ENCODE data around the gene KIAA0319L.
A peak's percentile ranks its signal among the peaks of the same experiment; 100 is the strongest.

The KIAA0319L gene

DNA sequence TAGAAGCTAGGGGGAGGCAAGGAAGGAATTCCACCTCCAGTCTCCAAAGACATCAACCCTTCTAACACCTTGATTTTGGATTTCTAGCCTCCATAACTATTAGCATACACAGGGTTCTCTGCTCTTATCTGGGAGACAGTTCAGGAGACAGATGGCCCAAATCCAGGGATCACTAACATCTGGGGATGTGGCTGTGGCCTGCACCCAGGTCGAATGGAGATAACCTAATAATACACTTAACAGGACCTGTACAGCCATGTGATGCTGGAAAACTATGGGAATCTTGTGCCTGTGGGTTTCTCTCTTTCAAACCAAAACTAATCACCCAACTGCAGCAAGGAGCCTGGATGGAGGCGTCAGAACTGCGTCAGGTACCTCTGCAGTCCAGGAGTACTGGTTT lies 47.6 kb downstream of the KIAA0319L start:
- no peak for DNase-seq (ENCODE audit: low read depth)
- TF ChIP-seq, protein P1, sequence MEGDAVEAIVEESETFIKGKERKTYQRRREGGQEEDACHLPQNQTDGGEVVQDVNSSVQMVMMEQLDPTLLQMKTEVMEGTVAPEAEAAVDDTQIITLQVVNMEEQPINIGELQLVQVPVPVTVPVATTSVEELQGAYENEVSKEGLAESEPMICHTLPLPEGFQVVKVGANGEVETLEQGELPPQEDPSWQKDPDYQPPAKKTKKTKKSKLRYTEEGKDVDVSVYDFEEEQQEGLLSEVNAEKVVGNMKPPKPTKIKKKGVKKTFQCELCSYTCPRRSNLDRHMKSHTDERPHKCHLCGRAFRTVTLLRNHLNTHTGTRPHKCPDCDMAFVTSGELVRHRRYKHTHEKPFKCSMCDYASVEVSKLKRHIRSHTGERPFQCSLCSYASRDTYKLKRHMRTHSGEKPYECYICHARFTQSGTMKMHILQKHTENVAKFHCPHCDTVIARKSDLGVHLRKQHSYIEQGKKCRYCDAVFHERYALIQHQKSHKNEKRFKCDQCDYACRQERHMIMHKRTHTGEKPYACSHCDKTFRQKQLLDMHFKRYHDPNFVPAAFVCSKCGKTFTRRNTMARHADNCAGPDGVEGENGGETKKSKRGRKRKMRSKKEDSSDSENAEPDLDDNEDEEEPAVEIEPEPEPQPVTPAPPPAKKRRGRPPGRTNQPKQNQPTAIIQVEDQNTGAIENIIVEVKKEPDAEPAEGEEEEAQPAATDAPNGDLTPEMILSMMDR (IDR thresholded peaks at IDR 0.05; ENCODE audit: low read depth, low read length, missing control alignments), result no peak
- H3K4me3 ChIP-seq (ENCODE audit: low read depth, low read length), result no peak overlapping the region
- in situ Hi-C loops (cut with HindIII; ENCODE audit: low sequenced_read_pairs), result no loop called here

DNA sequence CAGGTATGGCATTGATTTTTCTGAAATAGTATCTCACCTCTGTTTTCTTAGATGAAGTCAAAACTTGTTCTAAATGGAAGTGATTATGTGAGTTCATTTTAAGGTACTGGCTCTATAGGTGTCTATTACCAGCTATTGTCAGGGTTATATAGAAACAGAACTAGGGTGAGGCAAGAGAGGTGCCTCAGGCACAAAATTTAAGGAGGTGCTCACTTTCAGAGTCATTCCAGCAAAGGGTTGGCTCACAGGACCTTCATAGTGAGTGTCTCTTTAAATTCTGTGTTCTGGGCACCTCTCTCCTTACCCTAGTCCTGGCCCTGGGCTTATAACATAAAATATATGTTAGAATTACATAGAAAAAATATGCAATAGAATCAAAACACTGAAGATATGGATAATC lies 49.3 kb downstream of the KIAA0319L start:
- H3K4me3 ChIP-seq (ENCODE audit: low read depth, low read length), result no peak overlapping the region
- TF ChIP-seq, protein P1 (IDR thresholded peaks at IDR 0.05; ENCODE audit: low read depth, low read length, missing control alignments), result no peak
- no peak for DNase-seq (ENCODE audit: low read depth)
- in situ Hi-C loops (cut with HindIII; ENCODE audit: low sequenced_read_pairs), result no loop called here

DNA sequence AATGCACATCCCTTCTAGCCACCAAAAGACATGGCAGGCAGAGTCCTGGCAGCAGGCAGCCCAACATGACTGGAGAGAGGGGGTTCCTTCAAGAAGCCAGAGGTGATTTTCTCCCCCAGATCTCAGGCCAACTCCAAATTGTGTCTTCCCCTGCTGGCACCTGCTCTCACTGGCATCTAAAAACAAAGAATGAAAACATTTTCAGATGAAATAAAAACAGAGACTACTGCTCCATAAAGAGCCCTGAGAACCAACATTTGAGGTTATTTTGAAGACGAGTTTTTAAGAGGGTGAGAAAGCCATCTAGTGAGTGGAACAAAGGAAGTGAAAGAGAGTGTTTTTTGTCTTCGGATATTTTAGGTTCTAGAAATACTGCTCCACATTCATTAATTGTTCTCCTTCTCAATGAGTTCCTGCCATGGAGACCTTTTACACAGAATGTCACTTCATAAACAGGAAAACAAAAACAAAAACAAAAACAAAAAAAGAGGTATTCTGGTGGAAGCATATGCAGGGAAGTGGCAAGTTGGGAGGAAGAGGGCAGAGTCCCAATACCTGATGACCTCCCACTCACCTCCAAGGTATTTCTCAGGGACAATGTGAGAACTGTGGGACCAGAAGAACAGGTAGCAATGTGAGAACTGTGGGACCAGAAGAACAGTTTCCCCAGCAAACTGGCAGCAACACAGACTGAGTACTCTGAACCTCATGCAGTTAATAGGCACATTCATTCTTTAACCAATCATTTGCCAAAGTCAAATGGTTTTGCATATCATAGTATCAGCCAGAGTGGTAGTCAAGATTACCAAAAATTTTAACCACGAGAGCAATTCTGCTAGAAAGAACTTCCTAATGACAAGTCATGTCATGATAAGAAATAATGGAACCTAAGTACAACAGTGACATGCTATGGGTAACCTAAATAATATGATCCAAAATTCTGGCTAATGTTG lies 50.0 kb downstream of the KIAA0319L start:
- no peak overlapping the region for H3K4me3 ChIP-seq (ENCODE audit: low read depth, low read length)
- TF ChIP-seq, protein P1 (IDR thresholded peaks at IDR 0.05; ENCODE audit: low read depth, low read length, missing control alignments), result no peak
- no peak for DNase-seq (ENCODE audit: low read depth)
- in situ Hi-C loops (cut with HindIII; ENCODE audit: low sequenced_read_pairs), result no loop called here

DNA sequence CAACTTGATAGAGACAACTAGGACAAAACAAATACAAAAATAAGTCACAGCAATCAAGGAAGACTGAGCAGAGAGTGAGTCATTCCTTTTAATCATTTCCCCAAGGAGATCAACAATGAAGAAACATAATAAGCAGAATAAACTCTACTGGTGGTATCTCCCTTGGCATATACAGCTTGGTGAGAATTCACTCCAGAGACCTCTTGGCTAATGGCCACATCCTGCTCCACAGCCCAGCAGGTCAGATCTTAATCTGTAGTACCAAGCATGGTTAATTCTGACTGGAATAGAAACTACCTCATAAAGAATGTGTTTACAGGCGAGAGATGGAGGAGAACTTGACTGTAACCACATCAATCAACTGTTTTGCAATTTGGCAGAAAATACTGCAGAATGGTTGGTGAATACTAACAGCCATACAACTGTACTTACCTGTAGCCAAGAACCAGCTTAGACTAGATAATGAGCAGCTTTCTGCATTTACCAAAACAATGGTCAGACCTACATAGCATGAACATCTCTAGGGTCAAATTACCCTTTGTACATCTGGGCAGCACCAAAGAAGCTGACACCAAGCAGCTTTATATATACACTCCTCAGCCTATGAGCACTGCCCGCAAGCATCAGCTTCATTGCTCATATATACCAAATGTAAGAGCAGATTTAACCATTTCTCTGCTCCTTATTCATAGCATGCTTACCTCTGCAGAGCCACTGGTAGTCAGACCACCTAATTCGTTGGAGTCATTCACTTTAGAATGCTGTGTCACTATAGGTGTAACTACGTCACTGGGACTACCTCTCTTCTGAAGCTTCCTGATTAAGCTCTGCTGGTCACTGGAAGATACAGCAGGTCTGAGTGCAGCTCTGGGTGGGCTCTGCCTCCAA lies 51.0 kb downstream of the KIAA0319L start:
- peak; percentile 91 for DNase-seq (ENCODE audit: low read depth)
- in situ Hi-C loops (cut with HindIII; ENCODE audit: low sequenced_read_pairs), result no loop called here
- H3K4me3 ChIP-seq (ENCODE audit: low read depth, low read length), result no peak overlapping the region
- TF ChIP-seq, protein P1 (IDR thresholded peaks at IDR 0.05; ENCODE audit: low read depth, low read length, missing control alignments), result no peak

DNA sequence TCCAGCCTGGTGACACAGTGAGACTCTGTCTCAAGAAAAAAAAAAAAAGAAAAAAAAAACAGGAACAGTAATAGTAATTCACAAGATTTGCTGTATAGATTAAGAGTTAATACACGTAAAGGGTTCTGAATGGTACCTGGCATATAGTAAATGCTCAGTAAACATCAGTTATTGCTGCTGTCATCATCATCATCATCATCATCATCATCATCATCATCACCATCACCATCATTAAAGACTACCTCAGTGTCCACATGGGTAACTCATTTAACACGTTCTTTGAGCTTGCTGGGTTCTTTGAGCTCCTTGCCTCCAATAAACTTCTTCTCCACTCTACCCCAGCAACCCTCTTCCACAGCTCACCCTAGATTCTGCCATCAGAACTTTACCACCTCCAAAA lies 55.0 kb downstream of the KIAA0319L start:
- in situ Hi-C loops (cut with HindIII; ENCODE audit: low sequenced_read_pairs), result no loop called here
- DNase-seq (ENCODE audit: low read depth), result no peak
- no peak overlapping the region for H3K4me3 ChIP-seq (ENCODE audit: low read depth, low read length)
- TF ChIP-seq, protein P1 (IDR thresholded peaks at IDR 0.05; ENCODE audit: low read depth, low read length, missing control alignments), result no peak

DNA sequence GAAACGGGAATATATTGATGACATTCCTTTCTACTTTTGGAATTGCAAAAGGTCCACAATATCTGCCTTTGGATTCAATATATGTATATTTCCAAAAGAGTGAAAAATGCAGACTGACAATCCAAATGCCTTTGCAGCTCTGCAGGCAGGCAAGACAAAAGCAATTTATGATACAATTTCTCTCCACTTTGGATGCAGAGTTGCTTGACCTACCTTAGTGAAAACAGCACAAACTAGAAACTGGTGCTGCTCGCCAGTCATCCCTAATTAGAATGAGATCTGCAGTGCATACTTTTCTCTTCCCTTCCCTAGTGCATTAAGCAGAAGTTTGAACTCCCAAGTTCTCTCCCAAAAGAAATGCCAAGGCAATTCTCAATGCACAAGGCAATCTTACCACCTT lies 56.8 kb downstream of the KIAA0319L start:
- DNase-seq (ENCODE audit: low read depth), result no peak
- in situ Hi-C loops (cut with HindIII; ENCODE audit: low sequenced_read_pairs), result no loop called here
- TF ChIP-seq, protein P1 (IDR thresholded peaks at IDR 0.05; ENCODE audit: low read depth, low read length, missing control alignments), result no peak
- no peak overlapping the region for H3K4me3 ChIP-seq (ENCODE audit: low read depth, low read length)
